ENCODE measurements around the gene NRXN3. TPM values are rescaled to one million over a fixed set of nuclear protein-coding genes. Genes with fewer than 3 reads are reported as not detected.

The NRXN3 gene
- total and polyA plus RNA-seq, 2 donors (not counting 1 experiment from before 2014, with no cell fraction given) = not detected

- no peak overlapping the region for H3K4me3 ChIP-seq (ENCODE audit: control extremely low read depth in 1 of 5, extremely low read depth in 1 of 5, insufficient read depth in 1 of 5, low read depth in 2 of 5, low read length in 4 of 5)
- no CpG with 5 or more reads among the region's 4 CpGs for WGBS (ENCODE audit: insufficient coverage)
- no peak overlapping the region for H3K27ac Mint-ChIP-seq
- POLR2A ChIA-PET = no interaction called here
- CTCF ChIA-PET = no interaction called here
- no peaks in the 10 kb centered on the region for H4K20me1 ChIP-seq (ENCODE audit: control insufficient read depth, insufficient read depth, low read length, poor library complexity, severe bottlenecking)
- no peak overlapping the region for H3K4me2 ChIP-seq (replicated peaks; ENCODE audit: low read depth, low read length, poor library complexity, severe bottlenecking)
- no peaks in the 10 kb centered on the region for H3K9me3 ChIP-seq (ENCODE audit: control extremely low read depth in 1 of 3, control insufficient read depth in 2 of 3, insufficient read depth in 1 of 3, low read length in 2 of 3)
- H3K4me1 ChIP-seq (ENCODE audit: control insufficient read depth in 2 of 2, insufficient read depth in 2 of 2, low read length in 2 of 2) = no peaks in the 10 kb centered on the region
- H3K4me1 Mint-ChIP-seq = no peaks in the 10 kb centered on the region
- ATAC-seq (ENCODE audit: low read depth) (no peak), DNase-seq (no peak)
- H3K27ac ChIP-seq (ENCODE audit: low read length in 2 of 2) = no peak overlapping the region
- no peak overlapping the region for H2AFZ ChIP-seq (ENCODE audit: insufficient read depth, low read depth, low read length, poor library complexity, severe bottlenecking)
- peaks cover 17% of the 10 kb centered on the region for H3K27me3 Mint-ChIP-seq
- TF ChIP-seq CTCF (IDR thresholded peaks at IDR 0.05) (no peak), EZH2 (IDR thresholded peaks at IDR 0.05; ENCODE audit: borderline replicate concordance, insufficient read depth, low read depth, low read length, poor library complexity, severe bottlenecking) (no peak)
- intact Hi-C loops (cut with micrococcal nuclease) = no loop called here
- H3K36me3 ChIP-seq (replicated peaks in 1 of 2; ENCODE audit: control extremely low read depth in 1 of 2, control insufficient read depth in 1 of 2, extremely low read depth in 1 of 2, insufficient read depth in 2 of 2, low read length in 1 of 2) = no peaks in the 10 kb centered on the region
- no peaks in the 10 kb centered on the region for H3K79me2 ChIP-seq (ENCODE audit: control insufficient read depth, insufficient read depth, low read length)
- H3K27me3 ChIP-seq (replicated peaks in 1 of 4; ENCODE audit: control extremely low read depth in 1 of 4, control insufficient read depth in 3 of 4, insufficient read depth in 4 of 4, low read length in 3 of 4) = peaks cover 0 to 2% (median 0%) of the 10 kb centered on the region in 4 experiments
- H3K9me3 Mint-ChIP-seq (ENCODE audit: insufficient read depth) = no peaks in the 10 kb centered on the region
- no peak overlapping the region for H3K9ac ChIP-seq (ENCODE audit: low read length)
- H3K4me3 Mint-ChIP-seq = no peak overlapping the region
Observed at GRCh38 chr14:78135450-78135891, 34.7 kb upstream of the NRXN3 start.

GRCh38 chr14:78136695-78137094 lies 33.5 kb upstream of the NRXN3 start:
- Histone ChIP-seq H4K20me1 (ENCODE audit: control insufficient read depth, insufficient read depth, low read length, poor library complexity, severe bottlenecking) (no peaks in the 10 kb centered on the region), H3K36me3 (replicated peaks in 1 of 2; ENCODE audit: control extremely low read depth in 1 of 2, control insufficient read depth in 1 of 2, extremely low read depth in 1 of 2, insufficient read depth in 2 of 2, low read length in 1 of 2) (no peaks in the 10 kb centered on the region), H3K4me2 (replicated peaks; ENCODE audit: low read depth, low read length, poor library complexity, severe bottlenecking) (no peak overlapping the region), H3K9me3 (ENCODE audit: control extremely low read depth in 1 of 3, control insufficient read depth in 2 of 3, insufficient read depth in 1 of 3, low read length in 2 of 3) (no peaks in the 10 kb centered on the region), H3K9ac (ENCODE audit: low read length) (no peak overlapping the region), H3K79me2 (ENCODE audit: control insufficient read depth, insufficient read depth, low read length) (no peaks in the 10 kb centered on the region), H3K4me3 (ENCODE audit: control extremely low read depth in 1 of 5, extremely low read depth in 1 of 5, insufficient read depth in 1 of 5, low read depth in 2 of 5, low read length in 4 of 5) (no peak overlapping the region), H3K27ac (ENCODE audit: low read length in 2 of 2) (no peak overlapping the region), H3K4me1 (ENCODE audit: control insufficient read depth in 2 of 2, insufficient read depth in 2 of 2, low read length in 2 of 2) (no peaks in the 10 kb centered on the region), H2AFZ (ENCODE audit: insufficient read depth, low read depth, low read length, poor library complexity, severe bottlenecking) (no peak overlapping the region), H3K27me3 (replicated peaks in 1 of 4; ENCODE audit: control extremely low read depth in 1 of 4, control insufficient read depth in 3 of 4, insufficient read depth in 4 of 4, low read length in 3 of 4) (peaks cover 0 to 2% (median 0%) of the 10 kb centered on the region in 4 experiments)
- H3K27me3 Mint-ChIP-seq = peaks cover 12% of the 10 kb centered on the region
- no peak overlapping the region for H3K27ac Mint-ChIP-seq
- CTCF ChIA-PET = no interaction called here
- no peaks in the 10 kb centered on the region for H3K9me3 Mint-ChIP-seq (ENCODE audit: insufficient read depth)
- TF ChIP-seq EZH2 (IDR thresholded peaks at IDR 0.05; ENCODE audit: borderline replicate concordance, insufficient read depth, low read depth, low read length, poor library complexity, severe bottlenecking) = no peak
- no peak for TF ChIP-seq CTCF (IDR thresholded peaks at IDR 0.05)
- WGBS (ENCODE audit: insufficient coverage) = 86% methylated on average over 1 of the region's 4 CpGs
- intact Hi-C loops (cut with micrococcal nuclease) = no loop called here
- no peak overlapping the region for H3K4me3 Mint-ChIP-seq
- no peak for ATAC-seq (ENCODE audit: low read depth)
- no peaks in the 10 kb centered on the region for H3K4me1 Mint-ChIP-seq
- POLR2A ChIA-PET = no interaction called here
- no peak for DNase-seq
